ENCODE data around the gene VSTM4.

The VSTM4 gene

DNA sequence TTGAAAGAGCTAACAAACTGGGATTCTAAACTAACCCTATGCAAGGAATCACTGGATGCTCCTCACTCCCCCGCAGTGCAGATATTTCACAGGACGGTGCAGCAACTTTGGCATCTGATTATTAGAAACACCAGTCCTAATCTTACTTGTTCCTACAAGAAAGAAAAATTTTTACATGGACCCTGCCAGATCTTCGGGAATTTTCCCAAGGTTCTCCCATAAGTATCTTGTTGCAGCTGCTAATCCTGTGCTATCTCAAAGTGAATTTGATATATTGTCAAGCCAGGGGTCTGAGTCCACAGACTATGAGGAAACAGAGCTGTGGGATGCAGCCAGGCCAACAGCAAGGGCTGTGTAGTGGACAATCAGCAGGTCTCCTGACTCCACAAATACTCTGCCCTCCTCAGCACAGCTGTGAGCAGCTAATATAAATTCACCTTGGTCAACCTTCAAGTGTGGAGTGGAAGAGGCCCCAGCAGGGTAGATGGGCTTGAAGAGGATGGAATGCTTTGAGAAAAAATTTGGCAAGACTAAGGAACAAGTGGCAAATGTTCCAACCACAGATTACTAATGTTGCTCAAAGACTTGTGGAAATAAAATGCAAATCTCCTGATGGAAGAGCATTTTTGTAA, 25.6 kb downstream of the VSTM4 start:
- TF ChIP-seq, protein P1, sequence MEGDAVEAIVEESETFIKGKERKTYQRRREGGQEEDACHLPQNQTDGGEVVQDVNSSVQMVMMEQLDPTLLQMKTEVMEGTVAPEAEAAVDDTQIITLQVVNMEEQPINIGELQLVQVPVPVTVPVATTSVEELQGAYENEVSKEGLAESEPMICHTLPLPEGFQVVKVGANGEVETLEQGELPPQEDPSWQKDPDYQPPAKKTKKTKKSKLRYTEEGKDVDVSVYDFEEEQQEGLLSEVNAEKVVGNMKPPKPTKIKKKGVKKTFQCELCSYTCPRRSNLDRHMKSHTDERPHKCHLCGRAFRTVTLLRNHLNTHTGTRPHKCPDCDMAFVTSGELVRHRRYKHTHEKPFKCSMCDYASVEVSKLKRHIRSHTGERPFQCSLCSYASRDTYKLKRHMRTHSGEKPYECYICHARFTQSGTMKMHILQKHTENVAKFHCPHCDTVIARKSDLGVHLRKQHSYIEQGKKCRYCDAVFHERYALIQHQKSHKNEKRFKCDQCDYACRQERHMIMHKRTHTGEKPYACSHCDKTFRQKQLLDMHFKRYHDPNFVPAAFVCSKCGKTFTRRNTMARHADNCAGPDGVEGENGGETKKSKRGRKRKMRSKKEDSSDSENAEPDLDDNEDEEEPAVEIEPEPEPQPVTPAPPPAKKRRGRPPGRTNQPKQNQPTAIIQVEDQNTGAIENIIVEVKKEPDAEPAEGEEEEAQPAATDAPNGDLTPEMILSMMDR (conservative IDR thresholded peaks at IDR 0.05; ENCODE audit: low read depth, low read length), result no peak
- no peak overlapping the region for H3K4me3 ChIP-seq (ENCODE audit: low read length)
- DNase-seq (ENCODE audit: low read depth), result no peak

DNA sequence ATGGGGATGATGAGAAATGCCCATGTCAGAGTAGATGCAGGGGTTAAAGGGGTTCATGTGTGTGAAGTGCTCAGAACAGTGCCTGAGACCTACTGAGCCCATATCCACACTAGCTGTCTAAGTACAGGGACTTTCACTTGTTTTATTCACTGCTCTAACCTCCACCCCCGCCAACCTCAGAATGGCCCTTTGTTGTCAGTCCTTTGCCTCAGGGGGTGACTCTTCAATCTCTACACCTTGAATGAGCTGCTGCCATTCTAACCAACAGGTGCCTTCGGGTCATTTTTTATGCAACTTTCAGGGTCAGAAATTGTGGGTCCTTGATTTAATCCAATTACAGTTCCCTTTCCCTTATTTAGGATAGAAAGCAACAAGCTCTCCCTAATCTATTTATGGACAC, 26.2 kb downstream of the VSTM4 start:
- H3K4me3 ChIP-seq (ENCODE audit: low read length), result no peak overlapping the region
- DNase-seq (ENCODE audit: low read depth), result no peak
- TF ChIP-seq, protein P1 (conservative IDR thresholded peaks at IDR 0.05; ENCODE audit: low read depth, low read length), result no peak

DNA sequence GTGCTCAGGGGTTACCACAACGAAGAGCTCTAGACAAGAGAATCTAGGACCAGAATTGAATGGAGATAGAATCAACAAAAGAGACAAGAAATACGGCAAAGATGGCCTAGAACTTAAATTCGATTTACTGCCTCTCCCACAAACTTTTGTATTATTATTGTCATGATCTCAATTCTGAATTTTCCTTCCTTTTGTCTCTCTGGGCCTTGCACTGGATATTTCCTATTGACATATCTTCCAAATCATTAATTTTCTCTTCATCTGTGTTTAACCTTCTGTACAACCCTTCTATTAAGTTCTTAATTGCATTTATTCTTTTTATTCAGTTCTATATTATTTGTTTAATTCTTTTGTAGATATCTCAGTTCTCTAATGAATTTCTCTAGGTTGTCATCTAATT, 28.4 kb downstream of the VSTM4 start:
- no peak for DNase-seq (ENCODE audit: low read depth)
- TF ChIP-seq, protein P1 (conservative IDR thresholded peaks at IDR 0.05; ENCODE audit: low read depth, low read length), result no peak
- no peak overlapping the region for H3K4me3 ChIP-seq (ENCODE audit: low read length)

DNA sequence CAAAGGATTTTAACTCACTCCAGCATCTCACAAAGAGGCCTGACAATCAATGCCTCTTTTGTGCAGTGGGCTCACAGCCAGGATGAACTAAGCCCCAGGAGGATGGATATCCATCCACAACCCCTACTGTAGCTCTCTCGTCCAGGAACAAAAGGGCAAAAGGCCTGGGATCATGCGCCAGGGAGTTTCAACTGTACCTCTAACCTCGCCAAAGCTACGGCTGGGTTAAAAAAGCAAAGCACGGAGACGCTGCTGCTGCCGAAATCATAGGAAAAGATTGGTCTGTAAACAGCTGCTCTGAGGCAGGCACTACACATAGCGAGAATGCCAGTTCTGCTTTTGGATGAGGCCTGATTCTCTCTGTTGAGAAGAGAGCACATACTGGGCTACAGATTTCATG, 32.1 kb downstream of the VSTM4 start:
- H3K4me3 ChIP-seq (ENCODE audit: low read length), result no peak overlapping the region
- TF ChIP-seq, protein P1 (conservative IDR thresholded peaks at IDR 0.05; ENCODE audit: low read depth, low read length), result no peak
- no peak for DNase-seq (ENCODE audit: low read depth)

DNA sequence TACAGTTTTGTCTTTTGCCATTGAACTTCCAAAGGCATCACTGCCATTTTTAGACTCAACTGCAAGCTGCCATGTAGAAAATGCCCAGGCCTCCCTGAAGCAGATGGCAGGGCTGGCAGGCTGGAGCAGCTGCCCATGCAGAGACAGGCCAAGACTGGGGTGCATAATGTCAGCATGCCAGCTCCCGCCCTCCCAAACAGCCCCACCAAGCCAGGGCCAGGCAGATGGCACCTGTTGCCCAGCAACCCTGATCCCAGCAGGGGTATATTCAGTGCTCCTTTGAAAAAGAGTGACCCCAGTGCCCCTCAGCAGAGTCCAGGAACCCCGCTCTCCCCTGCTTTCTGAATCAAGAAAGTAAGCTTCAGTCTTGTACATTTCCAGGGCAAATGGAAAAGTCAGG, 32.6 kb downstream of the VSTM4 start:
- H3K4me3 ChIP-seq (ENCODE audit: low read length), result no peak overlapping the region
- DNase-seq (ENCODE audit: low read depth), result no peak
- TF ChIP-seq, protein P1 (conservative IDR thresholded peaks at IDR 0.05; ENCODE audit: low read depth, low read length), result no peak

DNA sequence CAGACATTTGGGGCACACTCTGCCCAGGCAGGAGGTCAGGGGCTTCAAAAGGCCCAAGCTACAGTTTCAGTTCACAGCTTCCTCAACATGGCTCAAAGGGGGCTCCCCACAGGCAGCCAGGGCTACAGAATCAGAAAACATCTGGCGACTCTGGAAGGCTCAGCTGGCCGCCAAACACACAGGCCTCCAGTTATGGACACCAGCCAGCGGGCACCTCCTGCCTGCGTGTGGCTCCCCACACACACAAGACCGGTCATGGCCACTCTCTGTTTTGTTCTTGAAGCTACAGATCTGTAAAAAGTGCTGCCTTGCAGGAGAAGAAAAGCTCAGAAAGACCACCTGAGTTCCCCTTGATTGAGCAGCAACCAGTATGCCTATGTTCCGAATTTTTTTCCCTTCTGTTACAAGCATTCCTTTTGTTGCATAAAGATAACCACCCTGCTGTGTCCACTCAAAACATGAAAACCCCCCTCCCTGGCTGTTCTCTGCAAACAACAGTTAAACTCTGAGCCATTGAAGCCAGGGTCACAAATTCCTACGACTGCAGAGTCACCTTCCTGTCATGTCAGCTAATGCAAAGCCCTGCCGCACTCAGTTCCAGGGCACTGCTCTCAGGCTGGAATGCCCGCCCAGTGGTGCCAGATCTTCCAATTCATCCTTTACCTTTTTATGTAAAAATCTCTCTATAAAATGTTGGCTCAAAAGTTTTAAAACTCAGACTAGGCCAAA, 33.6 kb downstream of the VSTM4 start:
- no peak overlapping the region for H3K4me3 ChIP-seq (ENCODE audit: low read length)
- DNase-seq (ENCODE audit: low read depth), result no peak
- TF ChIP-seq, protein P1 (conservative IDR thresholded peaks at IDR 0.05; ENCODE audit: low read depth, low read length), result no peak

DNA sequence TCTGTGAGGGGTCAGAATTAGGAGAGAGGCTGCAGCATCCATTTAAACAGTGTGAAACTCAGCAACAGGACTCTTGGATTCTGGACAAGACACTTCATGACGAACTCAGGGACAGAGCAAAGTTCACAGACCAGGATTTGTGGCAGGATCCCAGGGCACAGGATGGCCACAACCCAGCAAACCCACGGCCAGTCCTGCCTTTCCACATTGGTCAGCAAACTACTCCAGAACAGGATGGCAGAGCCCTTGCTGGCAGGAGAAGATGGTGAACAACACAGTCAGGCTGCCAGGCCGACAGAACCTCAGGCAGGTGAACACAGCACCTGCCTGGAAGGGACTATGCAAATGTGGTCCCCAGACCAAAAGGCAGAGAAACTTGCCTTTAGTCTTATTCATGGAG, 34.4 kb downstream of the VSTM4 start:
- no peak for DNase-seq (ENCODE audit: low read depth)
- H3K4me3 ChIP-seq (ENCODE audit: low read length), result no peak overlapping the region
- TF ChIP-seq, protein P1 (conservative IDR thresholded peaks at IDR 0.05; ENCODE audit: low read depth, low read length), result no peak
